ENCODE measurements around the gene GNGT1. TPM values are rescaled to one million over a fixed set of nuclear protein-coding genes. Genes with fewer than 3 reads are reported as not detected.

GNGT1 gene
- polyA plus RNA-seq, 1 experiment, result not detected

DNA sequence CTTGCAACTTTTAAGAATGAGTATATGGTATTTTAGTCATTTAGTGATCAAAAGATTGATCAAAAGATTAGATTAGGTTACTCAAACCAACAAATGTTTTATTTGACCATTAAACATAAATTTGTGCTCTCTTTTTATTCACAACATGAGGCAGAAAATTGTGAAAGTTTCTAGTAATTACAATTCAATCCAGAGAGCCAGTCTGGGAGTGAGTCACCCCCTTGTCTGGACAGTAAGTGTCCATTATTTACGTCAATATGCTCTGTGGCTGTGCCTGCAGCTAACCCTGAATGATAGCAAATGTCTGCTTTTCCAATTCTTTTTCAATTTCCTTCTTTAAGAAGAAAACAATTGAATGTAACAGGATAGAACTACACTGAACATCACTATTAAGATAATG lies 43.1 kb downstream of the GNGT1 start:
- no peak overlapping the region for H3K4me3 ChIP-seq (ENCODE audit: low read depth, low read length)
- TF ChIP-seq CTCF (IDR thresholded peaks at IDR 0.05; ENCODE audit: insufficient read depth, low read depth, low read length), result no peak
- H3K27me3 ChIP-seq (ENCODE audit: control insufficient read depth, insufficient read depth, low read length), result no peaks in the 10 kb centered on the region
- ChIA-PET POLR2A (no interaction called here), CTCF (interaction anchor here (0.7 to 1.3 kb wide), 4 partner anchors 12 to 46 kb away, joined by 3 read pairs; no protein-coding TSS in a partner anchor)
- peak; percentile 89 for DNase-seq (ENCODE audit: low read depth)
- H3K36me3 ChIP-seq (ENCODE audit: control insufficient read depth, insufficient read depth, low read length), result no peaks in the 10 kb centered on the region

DNA sequence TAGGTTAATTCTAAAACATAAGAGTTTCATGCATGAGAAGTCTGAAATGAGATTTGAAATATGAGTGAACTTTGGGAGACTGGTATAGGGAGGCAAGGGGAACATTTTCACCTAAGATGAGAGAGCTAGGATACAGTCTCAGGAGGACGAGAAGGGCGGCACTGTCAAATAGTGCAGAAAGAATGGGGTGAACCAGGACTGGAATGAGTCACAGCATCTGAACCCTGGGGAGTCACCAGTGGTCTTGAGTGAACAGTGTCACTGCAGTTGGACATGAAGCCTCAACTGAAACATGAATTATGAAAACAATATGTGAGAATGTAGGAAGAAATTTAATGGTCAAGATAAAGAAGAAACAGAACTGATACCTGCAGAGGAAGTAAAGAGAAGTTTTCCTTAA lies 48.9 kb downstream of the GNGT1 start:
- POLR2A ChIA-PET, result no interaction called here

DNA sequence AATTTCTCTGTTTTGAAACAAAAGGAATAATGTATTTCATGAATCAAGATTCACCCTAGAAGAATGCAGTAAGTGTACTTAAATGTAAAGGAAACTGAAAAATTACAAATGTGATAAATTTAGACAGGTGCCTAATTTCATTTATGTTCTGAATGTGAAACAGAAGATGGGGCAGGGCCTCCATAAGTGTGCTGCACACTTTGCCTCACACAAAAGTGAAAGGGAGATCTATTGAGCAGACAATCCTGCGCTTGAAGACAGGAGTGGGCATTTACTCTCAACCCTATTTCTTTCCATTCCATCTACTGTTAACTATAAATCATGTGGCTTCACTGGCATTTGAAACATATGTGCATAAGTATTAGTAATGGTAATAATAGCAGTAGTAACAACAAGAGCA lies 51.4 kb downstream of the GNGT1 start:
- no peaks in the 10 kb centered on the region for H3K27me3 ChIP-seq (ENCODE audit: control insufficient read depth, insufficient read depth, low read length)
- H3K4me3 ChIP-seq (ENCODE audit: low read depth, low read length), result no peak overlapping the region
- ChIA-PET POLR2A (no interaction called here), CTCF (no interaction called here)
- DNase-seq (ENCODE audit: low read depth), result no peak
- no peak for TF ChIP-seq CTCF (IDR thresholded peaks at IDR 0.05; ENCODE audit: insufficient read depth, low read depth, low read length)
- H3K36me3 ChIP-seq (ENCODE audit: control insufficient read depth, insufficient read depth, low read length), result no peaks in the 10 kb centered on the region

More for the DNA sequence above, 48.9 kb downstream of the GNGT1 start:
- Histone ChIP-seq H3K27me3 (ENCODE audit: control insufficient read depth, insufficient read depth, low read length) (no peaks in the 10 kb centered on the region), H3K36me3 (ENCODE audit: control insufficient read depth, insufficient read depth, low read length) (no peaks in the 10 kb centered on the region), H3K4me3 (ENCODE audit: low read depth, low read length) (no peak overlapping the region)
- CTCF ChIA-PET, result no interaction called here
- no peak for DNase-seq (ENCODE audit: low read depth)
- TF ChIP-seq CTCF (IDR thresholded peaks at IDR 0.05; ENCODE audit: insufficient read depth, low read depth, low read length), result no peak

DNA sequence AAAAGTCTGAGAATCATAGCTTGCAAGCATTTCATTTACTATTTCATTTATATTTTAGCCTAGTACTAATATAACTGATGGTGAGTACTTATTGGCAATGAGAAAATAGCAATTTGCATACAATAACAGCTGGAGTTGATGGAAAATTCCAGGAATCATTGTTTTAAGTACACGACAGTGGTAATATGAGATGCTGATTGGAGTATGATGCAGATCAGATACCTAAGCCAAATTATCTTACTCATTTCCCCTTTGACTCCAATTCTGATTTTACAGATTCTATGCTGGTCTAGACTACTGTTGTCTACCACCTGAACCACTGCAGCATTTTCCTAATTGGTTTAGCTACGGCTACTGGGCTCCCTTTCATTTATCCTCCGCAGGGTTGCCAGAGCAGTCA lies 51.8 kb downstream of the GNGT1 start:
- POLR2A ChIA-PET, result no interaction called here
- H3K4me3 ChIP-seq (ENCODE audit: low read depth, low read length), result no peak overlapping the region
- no peaks in the 10 kb centered on the region for H3K36me3 ChIP-seq (ENCODE audit: control insufficient read depth, insufficient read depth, low read length)
- no peak for TF ChIP-seq CTCF (IDR thresholded peaks at IDR 0.05; ENCODE audit: insufficient read depth, low read depth, low read length)
- CTCF ChIA-PET, result no interaction called here
- no peak for DNase-seq (ENCODE audit: low read depth)
- H3K27me3 ChIP-seq (ENCODE audit: control insufficient read depth, insufficient read depth, low read length), result no peaks in the 10 kb centered on the region

GRCh38 chr7:93958651-93959050 lies 52.3 kb downstream of the GNGT1 start:
- Histone ChIP-seq H3K27me3 (ENCODE audit: control insufficient read depth, insufficient read depth, low read length) (no peaks in the 10 kb centered on the region), H3K4me3 (ENCODE audit: low read depth, low read length) (no peak overlapping the region), H3K36me3 (ENCODE audit: control insufficient read depth, insufficient read depth, low read length) (no peaks in the 10 kb centered on the region)
- DNase-seq (ENCODE audit: low read depth), result no peak
- ChIA-PET POLR2A (no interaction called here), CTCF (no interaction called here)
- TF ChIP-seq CTCF (IDR thresholded peaks at IDR 0.05; ENCODE audit: insufficient read depth, low read depth, low read length), result no peak

Small RNAs within 50 kb of the gene (small RNA-seq; reads per million reads assigned to genes)
- not detected for gene AC002076.2 (ENCODE audit: insufficient read length, low read depth, low replicate concordance)

Other genes with a start within 250 kb of the GNGT1 start
- gene TFPI2, start 15.8 kb upstream of the GNGT1 start, polyA plus RNA-seq (2011; rRNA removed), result 113 and 143 TPM in 2 replicates
- gene GNG11, start 15.2 kb downstream of the GNGT1 start, polyA plus RNA-seq (2011; rRNA removed), result 9.3 and 16.0 TPM in 2 replicates
- gene BET1, start 97.8 kb downstream of the GNGT1 start, polyA plus RNA-seq (2011; rRNA removed), result 26.3 and 32.6 TPM in 2 replicates